Keratinocyte (primary cell): Measurements from ENCODE around the gene XPA. TPM values are rescaled to one million over a fixed set of nuclear protein-coding genes. Genes with fewer than 3 reads are reported as not detected.

Experiments used
- DNase-seq: peaks from one replicate; pipeline ENCODE4 v3.0.0-alpha.2; 2011; ENCODE audit warnings: low read depth, missing footprints, low spot score
- FAIRE-seq: peaks from 2 replicates; lab custom pipeline; 2011; peaks lifted over from hg19 to GRCh38; lab: Jason Lieb, UNC
- H2AFZ ChIP-seq: 2 replicates; pipeline ENCODE4 v1.6.0; 2012; ENCODE audit warnings: low read length, control low read depth, inconsistent platforms; ENCODE audit not compliant: control insufficient read depth
- H3K27ac ChIP-seq: 2 replicates; pipeline ENCODE4 v1.5.1; 2011; ENCODE audit warnings: low read length; ENCODE audit not compliant: control insufficient read depth, insufficient read depth
- H3K27me3 ChIP-seq: 3 replicates; pipeline ENCODE4 v1.6.0; 2011; ENCODE audit warnings: low read length; ENCODE audit not compliant: control insufficient read depth, insufficient read depth; ENCODE audit errors: extremely low read depth
- H3K36me3 ChIP-seq, 2 experiments: 2 replicates in 1 of 2; 3 replicates in 1 of 2; pipeline ENCODE4 v1.5.1; 2011; ENCODE audit warnings: low read length in 2 of 2, mild to moderate bottlenecking in 1 of 2; ENCODE audit not compliant: control insufficient read depth in 2 of 2, insufficient read depth in 2 of 2; ENCODE audit errors: extremely low read depth in 1 of 2
- H3K4me1 ChIP-seq: 3 replicates; pipeline ENCODE4 v1.5.1; 2011; ENCODE audit warnings: low read length; ENCODE audit not compliant: control insufficient read depth, insufficient read depth; ENCODE audit errors: extremely low read depth
- H3K4me2 ChIP-seq: 3 replicates; pipeline ENCODE4 v1.6.0; 2011; ENCODE audit warnings: low read depth, low read length; ENCODE audit not compliant: control insufficient read depth, insufficient read depth; ENCODE audit errors: extremely low read depth
- H3K4me3 ChIP-seq, 3 experiments: fragments of 200-600 bp in 1 of 3; sonication (generic) in 1 of 3; 2 replicates in 2 of 3; 3 replicates in 1 of 3; pipeline ENCODE4 v1.5.1; 2011 to 2016; ENCODE audit warnings: low read length in 3 of 3, mild to moderate bottlenecking in 3 of 3, control low read depth in 2 of 3, inconsistent platforms in 1 of 3, low read depth in 1 of 3, mixed read lengths in 1 of 3, mixed run types in 1 of 3, moderate library complexity in 1 of 3; ENCODE audit not compliant: control insufficient read depth in 2 of 3, insufficient read depth in 2 of 3; ENCODE audit errors: extremely low read depth in 1 of 3
- H3K79me2 ChIP-seq: 2 replicates; pipeline ENCODE4 v1.6.0; 2012; ENCODE audit warnings: low read length; ENCODE audit not compliant: control insufficient read depth, insufficient read depth
- H3K9ac ChIP-seq: 3 replicates; pipeline ENCODE4 v1.6.0; 2011; ENCODE audit warnings: low read length; ENCODE audit not compliant: control insufficient read depth, insufficient read depth; ENCODE audit errors: extremely low read depth
- H3K9me1 ChIP-seq: 3 replicates; pipeline ENCODE4 v1.6.0; 2011; ENCODE audit warnings: low read length; ENCODE audit not compliant: control insufficient read depth, insufficient read depth; ENCODE audit errors: extremely low read depth
- H3K9me3 ChIP-seq: 2 replicates; pipeline ENCODE4 v1.5.1; 2012; ENCODE audit warnings: low read depth, low read length; ENCODE audit not compliant: control insufficient read depth
- H4K20me1 ChIP-seq: 3 replicates; pipeline ENCODE4 v1.6.0; 2011; ENCODE audit warnings: low read length; ENCODE audit not compliant: control insufficient read depth, insufficient read depth; ENCODE audit errors: extremely low read depth
- EZH2 ChIP-seq: IDR thresholded peaks from one replicate; pipeline ENCODE4 v1.6.1; 2012; ENCODE audit warnings: inconsistent platforms, mild to moderate bottlenecking, low read length, moderate library complexity
- dilution Hi-C: fragments of 300-500 bp; cut with MboI; formaldehyde crosslinking; loops from one replicate; pipeline ENCODE4 v1.7.0; 2020; ENCODE audit warnings: low sequenced_read_pairs; ENCODE audit not compliant: extremely low pct_ligation_motif_present
- polyA plus RNA-seq, 5 experiments: library from polyadenylated mRNA; depleted of rRNA in 3 of 5; stranded (reverse) in 3 of 5; stranded (forward) in 1 of 5; unstranded in 1 of 5; fragments of >200 nt; gene quantifications; 1 replicate in 1 of 5; 2 replicates in 3 of 5; 3 replicates in 1 of 5; pipeline versions ENCODE4 v1.2.1 to v1.2.3, GENCODE V29; 2011 to 2012; ENCODE audit warnings: missing spikeins in 2 of 5, low read depth in 1 of 5, low replicate concordance in 1 of 5
- TF ChIP-seq, protein P1 (sequence below), 3 experiments: IDR thresholded peaks in 1 of 3; conservative IDR thresholded peaks in 1 of 3; optimal IDR thresholded peaks in 1 of 3; 2 replicates in 2 of 3; 3 replicates in 1 of 3; pipeline versions ENCODE3 to v1.5.1; 2011; ENCODE audit warnings: low read length in 3 of 3, mild to moderate bottlenecking in 3 of 3, moderate library complexity in 2 of 3, control low read depth in 1 of 3, inconsistent platforms in 1 of 3; ENCODE audit not compliant: insufficient read depth in 2 of 3; ENCODE audit errors: extremely low read depth in 1 of 3

Gene XPA
- polyA plus RNA-seq, 1 donor (not counting 4 experiments of a cell fraction or from before 2014, with no cell fraction given) = 4.1 TPM

DNA sequence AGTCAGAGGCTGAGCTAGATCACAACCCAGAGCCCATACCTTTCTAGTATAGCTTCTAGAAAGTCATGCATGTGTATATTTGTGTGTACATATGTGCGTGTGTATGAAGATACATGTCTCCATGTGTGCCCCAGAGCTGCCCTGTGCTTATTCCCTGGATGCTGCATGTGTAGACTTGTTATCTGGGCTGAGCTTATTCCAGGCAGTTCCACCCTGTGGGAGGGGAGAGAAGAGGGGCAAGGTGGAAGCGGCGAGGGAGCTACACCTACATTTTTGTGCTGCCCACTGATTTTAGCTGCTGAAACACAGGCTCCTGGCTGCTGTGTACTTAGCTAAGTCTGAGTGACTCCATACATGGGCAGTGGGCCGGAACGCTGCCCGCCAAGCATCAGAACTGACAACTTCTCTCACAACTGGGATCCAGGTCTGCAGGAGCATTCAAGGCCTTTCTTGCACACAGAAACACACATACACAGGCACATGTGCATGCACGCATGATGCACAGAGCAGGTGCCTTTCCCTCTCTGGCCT is 38.0 kb upstream of the XPA start:
- H3K79me2 ChIP-seq = no peaks in the 10 kb centered on the region
- no peaks in the 10 kb centered on the region for H4K20me1 ChIP-seq
- H3K4me1 ChIP-seq = no peaks in the 10 kb centered on the region
- no peaks in the 10 kb centered on the region for H3K36me3 ChIP-seq
- dilution Hi-C loops = no loop called here
- no peaks in the 10 kb centered on the region for H3K27me3 ChIP-seq
- H3K9me3 ChIP-seq = no peaks in the 10 kb centered on the region
- no peak overlapping the region for H3K27ac ChIP-seq
- no peak for DNase-seq
- no peak overlapping the region for H3K4me3 ChIP-seq
- H3K4me2 ChIP-seq = no peak overlapping the region
- no peaks in the 10 kb centered on the region for H3K9me1 ChIP-seq
- TF ChIP-seq, protein P1, sequence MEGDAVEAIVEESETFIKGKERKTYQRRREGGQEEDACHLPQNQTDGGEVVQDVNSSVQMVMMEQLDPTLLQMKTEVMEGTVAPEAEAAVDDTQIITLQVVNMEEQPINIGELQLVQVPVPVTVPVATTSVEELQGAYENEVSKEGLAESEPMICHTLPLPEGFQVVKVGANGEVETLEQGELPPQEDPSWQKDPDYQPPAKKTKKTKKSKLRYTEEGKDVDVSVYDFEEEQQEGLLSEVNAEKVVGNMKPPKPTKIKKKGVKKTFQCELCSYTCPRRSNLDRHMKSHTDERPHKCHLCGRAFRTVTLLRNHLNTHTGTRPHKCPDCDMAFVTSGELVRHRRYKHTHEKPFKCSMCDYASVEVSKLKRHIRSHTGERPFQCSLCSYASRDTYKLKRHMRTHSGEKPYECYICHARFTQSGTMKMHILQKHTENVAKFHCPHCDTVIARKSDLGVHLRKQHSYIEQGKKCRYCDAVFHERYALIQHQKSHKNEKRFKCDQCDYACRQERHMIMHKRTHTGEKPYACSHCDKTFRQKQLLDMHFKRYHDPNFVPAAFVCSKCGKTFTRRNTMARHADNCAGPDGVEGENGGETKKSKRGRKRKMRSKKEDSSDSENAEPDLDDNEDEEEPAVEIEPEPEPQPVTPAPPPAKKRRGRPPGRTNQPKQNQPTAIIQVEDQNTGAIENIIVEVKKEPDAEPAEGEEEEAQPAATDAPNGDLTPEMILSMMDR (optimal IDR thresholded peaks at IDR 0.05 in 1 of 3, IDR thresholded peaks at IDR 0.05 in 1 of 3, conservative IDR thresholded peaks at IDR 0.05 in 1 of 3; ENCODE audit: extremely low read depth in 1 of 3, insufficient read depth in 2 of 3, low read length in 3 of 3) = no peak
- no peak for TF ChIP-seq EZH2
- FAIRE-seq = no peak
- H3K9ac ChIP-seq = no peak overlapping the region
- H2AFZ ChIP-seq = no peak overlapping the region

DNA sequence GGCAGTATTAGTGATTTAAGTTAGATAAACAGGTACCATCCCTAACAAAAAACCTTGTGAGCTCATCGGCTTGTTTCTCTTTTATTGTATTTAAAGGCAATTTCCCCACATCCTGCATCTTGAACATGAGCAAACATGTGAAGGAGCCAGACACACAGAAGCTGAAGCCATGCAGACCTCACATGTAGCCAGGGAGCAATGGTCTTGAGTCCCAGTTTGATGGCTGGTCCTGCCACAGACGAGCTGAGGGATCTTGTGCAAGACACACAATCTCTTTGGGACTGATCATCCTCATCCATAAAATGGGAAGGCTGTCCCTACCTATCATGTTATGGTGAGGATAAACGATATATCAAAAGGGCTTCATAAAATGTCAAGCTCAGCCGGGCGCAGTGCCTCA is 29.6 kb upstream of the XPA start:
- FAIRE-seq (no peak), DNase-seq (no peak)
- Histone ChIP-seq H3K27me3 (no peaks in the 10 kb centered on the region), H3K36me3 (no peaks in the 10 kb centered on the region), H4K20me1 (no peaks in the 10 kb centered on the region), H3K4me3 (no peak overlapping the region), H3K9me1 (no peaks in the 10 kb centered on the region), H3K9ac (no peak overlapping the region), H3K79me2 (no peaks in the 10 kb centered on the region), H3K9me3 (no peaks in the 10 kb centered on the region), H3K4me1 (no peaks in the 10 kb centered on the region), H2AFZ (no peak overlapping the region), H3K4me2 (no peak overlapping the region), H3K27ac (no peak overlapping the region)
- TF ChIP-seq, protein P1 (optimal IDR thresholded peaks at IDR 0.05 in 1 of 3, IDR thresholded peaks at IDR 0.05 in 1 of 3, conservative IDR thresholded peaks at IDR 0.05 in 1 of 3; ENCODE audit: extremely low read depth in 1 of 3, insufficient read depth in 2 of 3, low read length in 3 of 3) = no peak
- no peak for TF ChIP-seq EZH2
- dilution Hi-C loops = no loop called here
